Panc1 (cell line): ENCODE results near the gene CALCB. TPM values are rescaled to one million over a fixed set of nuclear protein-coding genes. Genes with fewer than 3 reads are reported as not detected.

Experiments
- ATAC-seq: fragments of 200-7000 bp; cut with Tn5 transposase; 2 replicates; pipeline ENCODE4 v1.9.1; 2020; ENCODE audit warnings: mild to moderate bottlenecking, moderate library complexity
- Bru-seq: library from RNA; stranded (reverse); fragments of 400-500 nt; gene quantifications from one replicate; lab custom pipeline; 2021; lab: Mats Ljungman, UMichigan
- BruChase-seq, 2 experiments: library from RNA; stranded (reverse); fragments of 400-500 nt; gene quantifications; one replicate each; lab custom pipeline; 2021; lab: Mats Ljungman, UMichigan
- BruUV-seq: library from RNA; stranded (reverse); fragments of 400-500 nt; replicated peaks from 2 replicates; lab custom pipeline; 2021; lab: Mats Ljungman, UMichigan
- CTCF ChIA-PET: fragments of 300-600 bp; sonication (Branson Sonifier 250); formaldehyde crosslinking; loops from one replicate; lab custom pipeline; 2022; ENCODE audit warnings: antibody characterized with exemption; lab: Charles Lee
- POLR2A ChIA-PET: fragments of 300-600 bp; sonication (Branson Sonifier 250); formaldehyde crosslinking; loops from one replicate; lab custom pipeline; 2022; ENCODE audit warnings: antibody characterized with exemption; lab: Charles Lee
- DNase-seq: peaks from one replicate; pipeline ENCODE4 v3.0.0-alpha.2; 2010; ENCODE audit warnings: low read depth, low spot score
- H3K27ac ChIP-seq: 2 replicates; pipeline ENCODE4 v1.5.1; 2011; ENCODE audit warnings: mild to moderate bottlenecking, low read length, inconsistent platforms
- H3K27me3 ChIP-seq: fragments of 200-500 bp; sonication (Bioruptor generic); 2 replicates; pipeline ENCODE4 v1.6.0; 2014; ENCODE audit warnings: low read length, inconsistent platforms; ENCODE audit not compliant: control insufficient read depth, insufficient read depth
- H3K36me3 ChIP-seq: fragments of 200-500 bp; sonication (Bioruptor generic); 2 replicates; pipeline ENCODE4 v1.5.1; 2014; ENCODE audit warnings: inconsistent platforms, mild to moderate bottlenecking, low read length, moderate library complexity; ENCODE audit not compliant: control insufficient read depth, insufficient read depth
- H3K4me1 ChIP-seq: 2 replicates; pipeline ENCODE4 v1.5.1; 2011; ENCODE audit warnings: inconsistent platforms, mild to moderate bottlenecking, low read length, moderate library complexity; ENCODE audit not compliant: control insufficient read depth, insufficient read depth
- H3K4me3 ChIP-seq, 2 experiments: 2 replicates each; pipeline ENCODE4 v1.5.1; 2011 to 2012; ENCODE audit warnings: low read depth in 2 of 2, low read length in 2 of 2, mild to moderate bottlenecking in 2 of 2, inconsistent platforms in 1 of 2, moderate library complexity in 1 of 2
- H3K9me3 ChIP-seq: fragments of 200-500 bp; sonication (Bioruptor generic); 2 replicates; pipeline ENCODE4 v1.5.1; 2014; ENCODE audit warnings: low read depth, mild to moderate bottlenecking, inconsistent platforms, low read length, moderate library complexity; ENCODE audit not compliant: control insufficient read depth, insufficient read depth
- CTCF ChIP-seq: fragments of 450-650 bp; IDR thresholded peaks from 2 replicates; pipeline ENCODE4 v1.5.1; 2017; ENCODE audit warnings: mild to moderate bottlenecking
- POLR2AphosphoS5 ChIP-seq: IDR thresholded peaks from 2 replicates; pipeline ENCODE4 v1.6.1; 2012; ENCODE audit warnings: mild to moderate bottlenecking, low read depth, low read length, moderate library complexity
- REST ChIP-seq, 2 experiments: IDR thresholded peaks; 2 replicates each; pipeline ENCODE4 v1.6.1; 2011 to 2012; ENCODE audit warnings: low read depth in 2 of 2, control low read depth in 1 of 2, low read length in 1 of 2, mild to moderate bottlenecking in 1 of 2, moderate library complexity in 1 of 2; ENCODE audit not compliant: insufficient read depth in 1 of 2
- SIN3A ChIP-seq: IDR thresholded peaks from 2 replicates; pipeline ENCODE4 v1.6.1; 2012; ENCODE audit warnings: low read depth, mild to moderate bottlenecking, low read length, moderate library complexity, borderline replicate concordance; ENCODE audit not compliant: insufficient read depth
- TCF7L2 ChIP-seq: IDR thresholded peaks from 2 replicates; pipeline ENCODE4 v1.6.1; 2011; ENCODE audit warnings: mild to moderate bottlenecking, low read depth, low read length, inconsistent platforms
- in situ Hi-C: cut with HindIII; loops from 2 replicates; pipeline ENCODE4 v1.10.0; 2016; ENCODE audit warnings: low sequenced_read_pairs, low pct_unique_long_range_greater_than_20kb
- intact Hi-C: fragments of 100-400 bp; cut with micrococcal nuclease; formaldehyde crosslinking; loops from one replicate; pipeline ENCODE4 v1.10.0; 2022; ENCODE audit not compliant: unreplicated experiment
- long read RNA-seq: library from polyadenylated mRNA; unstranded; transcript quantifications from one replicate; pipeline ENCODE4 v2.0.0, GENCODE V29; 2021; ENCODE audit not compliant: unreplicated experiment
- polyA plus RNA-seq: library from polyadenylated mRNA; unstranded; fragments of >200 nt; gene quantifications from one replicate; pipeline ENCODE4 v1.2.1, GENCODE V29; 2012; ENCODE audit warnings: missing spikeins; ENCODE audit not compliant: insufficient read length
- total RNA-seq: library from RNA; stranded (reverse); gene quantifications from one replicate; pipeline ENCODE4 v1.2.1, GENCODE V29; 2021; ENCODE audit not compliant: unreplicated experiment

Gene CALCB
- total RNA-seq (not detected), Bru-seq, nascent RNA (percentile 9 among the genes with signal in this experiment), BruChase-seq, experiment 1, labeled RNA remaining after a 2-hour chase (percentile 14 among the genes with signal in this experiment), BruChase-seq, experiment 2, labeled RNA remaining after a 6-hour chase (percentile 5 among the genes with signal in this experiment)
- not detected for polyA plus RNA-seq
- long read RNA-seq, result 0 reads

- TF ChIP-seq SIN3A (no peak), POLR2AphosphoS5 (no peak)
- ATAC-seq (peak; percentile 60), DNase-seq (no peak)
- no TSS peak for BruUV-seq
- POLR2A ChIA-PET, result interaction anchor here (0.7 to 1.1 kb wide), 2 partner anchors 18 to 165 kb away, joined by 3 to 5 read pairs; no protein-coding TSS in a partner anchor
- Histone ChIP-seq H3K27ac (no peak within 1 kb of the TSS), H3K27me3 (peaks cover 4% of the 10 kb centered on the region), H3K9me3 (no peaks in the 10 kb centered on the region), H3K4me3 (peak within 1 kb of the TSS; percentile 25 to 59), H3K36me3 (no peaks in the 10 kb centered on the region), H3K4me1 (0 out of 2 replicates have a peak, but pooled peaks cover 3% of the 10 kb centered on the region)
- CTCF ChIA-PET, result interaction anchor here (0.7 to 2.9 kb wide), 2 partner anchors 166 to 1148 kb away, joined by 4 to 44 read pairs; no protein-coding TSS in a partner anchor
- intact Hi-C loops (loop anchor here (5.0 to 10.0 kb wide), 3 partner anchors 101 to 549 kb away; partner anchors contain the start of genes CALCA and PSMA1), in situ Hi-C loops (no loop called here)
Observed at GRCh38 chr11:15073361-15074205, at the start of gene CALCB. TSS of gene CALCB (plus strand) at chr11:15073593. CDS start at chr11:15074719, 1,126 bp downstream.

GRCh38 chr11:15027011-15027410, 46.4 kb upstream of the CALCB start:
- Histone ChIP-seq H3K9me3 (no peaks in the 10 kb centered on the region), H3K4me1 (no peaks in the 10 kb centered on the region), H3K27ac (no peak overlapping the region), H3K4me3 (no peak overlapping the region), H3K27me3 (no peaks in the 10 kb centered on the region; the same call in 1 of the 2 replicates), H3K36me3 (no peaks in the 10 kb centered on the region)
- in situ Hi-C loops (no loop called here), intact Hi-C loops (no loop called here)
- CTCF ChIA-PET, result interaction anchor here (0.6 kb wide), 1 partner anchor 119 kb away, joined by 3 read pairs; no protein-coding TSS in a partner anchor
- TF ChIP-seq CTCF (no peak), TCF7L2 (no peak), POLR2AphosphoS5 (no peak), SIN3A (no peak), REST (IDR thresholded peaks at IDR 0.05; ENCODE audit: insufficient read depth in 1 of 2, low read depth in 2 of 2, low read length in 1 of 2) (no peak)
- POLR2A ChIA-PET, result no interaction called here
- no TSS peak for BruUV-seq
- ATAC-seq (no peak), DNase-seq (no peak)
